Endothelial cell of umbilical vein (primary cell): ENCODE results near the gene SLC22A23. TPM values are rescaled to one million over a fixed set of nuclear protein-coding genes. Genes with fewer than 3 reads are reported as not detected.

Experiments
- BruUV-seq: library from RNA; stranded (reverse); fragments of 400-500 nt; replicated peaks from 2 replicates; lab custom pipeline; 2021; lab: Mats Ljungman, UMichigan
- CTCF ChIA-PET: fragments of 300-600, 350-600 bp; sonication (Branson Sonifier 250); formaldehyde crosslinking; loops from one replicate; lab custom pipeline; 2021; ENCODE audit warnings: antibody characterized with exemption, inconsistent platforms; lab: Charles Lee
- POLR2A ChIA-PET: fragments of 300-600, 350-600 bp; sonication (Branson Sonifier 250); formaldehyde crosslinking; loops from one replicate; lab custom pipeline; 2021; ENCODE audit warnings: antibody characterized with exemption, inconsistent platforms; lab: Charles Lee
- DNase-seq: peaks from one replicate; pipeline ENCODE4 v3.0.0-alpha.2; 2011; ENCODE audit warnings: low read depth, low spot score
- FAIRE-seq: peaks from 2 replicates; lab custom pipeline; 2011; peaks lifted over from hg19 to GRCh38; lab: Jason Lieb, UNC
- H2AFZ ChIP-seq: 2 replicates; pipeline ENCODE4 v1.6.0; 2012; ENCODE audit warnings: low read depth, low read length, control low read depth, inconsistent platforms
- H3K27ac ChIP-seq: 2 replicates; pipeline ENCODE4 v1.5.1; 2011; ENCODE audit warnings: low read depth, mild to moderate bottlenecking, control low read depth, low read length, moderate library complexity; ENCODE audit not compliant: insufficient read depth
- H3K27me3 ChIP-seq, 2 experiments: 2 replicates each; pipeline versions ENCODE4 v1.6.0 to v1.6.1; 2011; ENCODE audit warnings: low read length in 2 of 2, mixed read lengths in 1 of 2; ENCODE audit not compliant: control insufficient read depth in 2 of 2, insufficient read depth in 2 of 2
- H3K36me3 ChIP-seq, 2 experiments: 2 replicates in 1 of 2; 3 replicates in 1 of 2; pipeline ENCODE4 v1.5.1; 2011; ENCODE audit warnings: low read length in 2 of 2, mild to moderate bottlenecking in 1 of 2, moderate library complexity in 1 of 2; ENCODE audit not compliant: control insufficient read depth in 2 of 2, insufficient read depth in 2 of 2; ENCODE audit errors: extremely low read depth in 1 of 2
- H3K4me1 ChIP-seq: 3 replicates; pipeline ENCODE4 v1.5.1; 2011; ENCODE audit warnings: mild to moderate bottlenecking, low read length; ENCODE audit not compliant: control insufficient read depth, insufficient read depth; ENCODE audit errors: extremely low read depth
- H3K4me2 ChIP-seq: 2 replicates; pipeline ENCODE4 v1.6.1; 2011; ENCODE audit warnings: low read length, control low read depth, mixed read lengths; ENCODE audit not compliant: insufficient read depth
- H3K4me3 ChIP-seq, 3 experiments: fragments of 200-600 bp in 1 of 3; sonication (generic), shearing (Covaris generic) in 1 of 3; replicated peaks in 1 of 3; 2 replicates each; pipeline ENCODE4 v1.5.1; 2011 to 2016; ENCODE audit warnings: control low read depth in 3 of 3, low read length in 3 of 3, mild to moderate bottlenecking in 2 of 3, inconsistent platforms in 1 of 3, low read depth in 1 of 3, moderate library complexity in 1 of 3; ENCODE audit not compliant: insufficient read depth in 1 of 3
- H3K79me2 ChIP-seq: 2 replicates; pipeline ENCODE4 v1.6.0; 2012; ENCODE audit warnings: low read length, inconsistent platforms; ENCODE audit not compliant: control insufficient read depth, insufficient read depth
- H3K9ac ChIP-seq: replicated peaks from 2 replicates; pipeline ENCODE3; 2011; ENCODE audit warnings: low read length, control low read depth; ENCODE audit not compliant: insufficient read depth; ENCODE audit errors: extremely low read depth
- H3K9me1 ChIP-seq: replicated peaks from 3 replicates; pipeline ENCODE4 v1.6.0; 2011; ENCODE audit warnings: mild to moderate bottlenecking, low read length; ENCODE audit not compliant: control insufficient read depth, insufficient read depth; ENCODE audit errors: extremely low read depth
- H3K9me3 ChIP-seq: replicated peaks from 2 replicates; pipeline ENCODE4 v1.5.1; 2012; ENCODE audit warnings: low read length, inconsistent platforms; ENCODE audit not compliant: control insufficient read depth, insufficient read depth
- H4K20me1 ChIP-seq: replicated peaks from 2 replicates; pipeline ENCODE3; 2011; ENCODE audit warnings: mild to moderate bottlenecking, low read length; ENCODE audit not compliant: control insufficient read depth, insufficient read depth; ENCODE audit errors: extremely low read depth
- EZH2 ChIP-seq: IDR thresholded peaks from 2 replicates; pipeline ENCODE4 v1.6.1; 2012; ENCODE audit warnings: borderline replicate concordance, low read depth, mild to moderate bottlenecking, moderate library complexity, low read length, inconsistent platforms; ENCODE audit not compliant: severe bottlenecking
- FOS ChIP-seq: IDR thresholded peaks from 2 replicates; pipeline ENCODE4 v1.6.1; 2011; ENCODE audit warnings: mild to moderate bottlenecking, low read length, moderate library complexity, borderline replicate concordance; ENCODE audit not compliant: insufficient read depth
- GATA2 ChIP-seq: IDR thresholded peaks from 2 replicates; pipeline ENCODE4 v1.7.0; 2011; ENCODE audit warnings: low read depth, mild to moderate bottlenecking, moderate library complexity, mixed read lengths, low read length; ENCODE audit not compliant: insufficient read length, insufficient read depth
- JUN ChIP-seq: IDR thresholded peaks from 2 replicates; pipeline ENCODE4 v1.6.1; 2011; ENCODE audit warnings: borderline replicate concordance, low read depth; ENCODE audit not compliant: insufficient read length, insufficient read depth
- MYC ChIP-seq: IDR thresholded peaks from one replicate; pipeline ENCODE4 v1.6.1; 2011; ENCODE audit warnings: mild to moderate bottlenecking, low read depth, low read length
- POLR2A ChIP-seq: IDR thresholded peaks from 2 replicates; pipeline ENCODE4 v1.6.1; 2012; ENCODE audit warnings: low read depth, mild to moderate bottlenecking, control low read depth, low read length
- POLR2AphosphoS5 ChIP-seq: IDR thresholded peaks from 2 replicates; pipeline ENCODE4 v1.6.1; 2012; ENCODE audit warnings: low read depth, mild to moderate bottlenecking, control low read depth, low read length, moderate library complexity; ENCODE audit not compliant: insufficient read depth
- dilution Hi-C: fragments of 300-500 bp; cut with MboI; formaldehyde crosslinking; loops from one replicate; pipeline ENCODE4 v1.15.0; 2019; ENCODE audit warnings: low sequenced_read_pairs; ENCODE audit not compliant: extremely low pct_ligation_motif_present
- intact Hi-C: fragments of 100-400 bp; cut with micrococcal nuclease; formaldehyde crosslinking; loops from one replicate; pipeline ENCODE4 v1.10.0; 2022
- polyA plus RNA-seq, 4 experiments: library from polyadenylated mRNA; depleted of rRNA in 3 of 4; stranded (reverse) in 3 of 4; unstranded in 1 of 4; fragments of >200 nt; gene quantifications; 2 replicates each; pipeline versions ENCODE4 v1.2.1 to v1.2.3, GENCODE V29; 2011 to 2012; ENCODE audit warnings: missing spikeins in 1 of 4
- total RNA-seq: library from RNA; stranded (reverse); gene quantifications from 2 replicates; pipeline ENCODE4 v1.2.3, GENCODE V29; 2021
- TF ChIP-seq, protein P1 (sequence below): IDR thresholded peaks from 2 replicates; pipeline ENCODE4 v1.6.1; 2011; ENCODE audit not compliant: insufficient read depth, insufficient read length
- TF ChIP-seq, protein P2 (sequence below), 2 donors: IDR thresholded peaks; 1 replicate in 1 of 2; 2 replicates in 1 of 2; pipeline ENCODE4 v1.5.1; 2011; ENCODE audit warnings: low read length in 2 of 2, mild to moderate bottlenecking in 2 of 2, moderate library complexity in 2 of 2, control low read depth in 1 of 2, inconsistent platforms in 1 of 2, low read depth in 1 of 2; ENCODE audit not compliant: insufficient read depth in 1 of 2; ENCODE audit errors: extremely low read depth in 1 of 2

Gene SLC22A23
- total and polyA plus RNA-seq, 2 donors (not counting 3 experiments of a cell fraction or from before 2014, with no cell fraction given) = 4.2 to 14.3 TPM

DNA sequence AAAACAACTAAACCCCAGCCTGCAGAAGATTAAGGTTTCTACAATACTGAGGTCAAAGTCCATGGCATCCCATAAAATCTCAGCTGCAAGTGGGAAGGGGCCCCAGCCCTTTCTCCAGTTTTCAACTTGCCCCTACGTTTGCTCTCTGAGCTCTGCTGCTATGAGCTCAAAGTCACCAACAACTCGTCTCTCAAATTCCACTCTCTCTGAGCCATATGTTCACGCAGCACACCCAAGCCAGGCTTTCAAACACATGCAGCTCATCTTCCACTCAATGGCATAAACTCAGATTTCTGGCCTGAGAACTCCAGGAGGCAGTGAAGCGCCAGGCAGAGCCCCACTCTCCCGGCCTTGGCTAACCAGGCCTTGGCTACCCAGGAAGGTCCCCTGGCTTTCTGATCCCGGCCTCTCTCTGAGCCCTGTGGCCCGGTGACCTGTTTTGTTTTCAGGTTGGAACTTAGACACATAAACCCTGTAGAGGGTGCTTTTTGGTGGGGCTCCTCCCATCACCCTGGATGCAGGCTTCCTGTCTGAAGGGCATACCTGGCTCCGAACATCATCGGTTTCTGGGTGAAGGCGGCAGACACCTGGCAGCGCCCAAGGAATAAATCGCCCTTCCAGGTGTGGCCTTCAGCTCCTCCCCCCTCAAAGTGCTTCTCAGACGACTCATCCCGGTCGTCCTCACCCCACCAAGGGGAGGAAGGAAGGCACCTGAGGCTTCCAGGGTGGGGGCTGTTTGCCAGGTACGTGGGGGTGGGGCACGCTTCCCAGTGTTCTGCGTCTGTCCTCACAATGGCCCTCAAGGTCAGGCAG, 12.4 kb downstream of the SLC22A23 start:
- H3K9me3 ChIP-seq = no peaks in the 10 kb centered on the region
- POLR2A ChIA-PET = no interaction called here
- no peak overlapping the region for H2AFZ ChIP-seq
- intact Hi-C loops = no loop called here
- no peak for FAIRE-seq
- H3K36me3 ChIP-seq = no peaks in the 10 kb centered on the region
- CTCF ChIA-PET = interaction anchor here (1.2 to 1.5 kb wide), 2 partner anchors 8 to 22 kb away, joined by 3 to 4 read pairs; no protein-coding TSS in a partner anchor
- peaks cover 0 to 2% of the 10 kb centered on the region in 2 experiments for H3K27me3 ChIP-seq
- H3K4me3 ChIP-seq = no peak overlapping the region
- dilution Hi-C loops = no loop called here
- H3K9me1 ChIP-seq = no peaks in the 10 kb centered on the region
- H4K20me1 ChIP-seq = no peaks in the 10 kb centered on the region
- no peaks in the 10 kb centered on the region for H3K4me1 ChIP-seq
- no peak for TF ChIP-seq MYC
- TF ChIP-seq EZH2 = no peak
- TF ChIP-seq, protein P1, sequence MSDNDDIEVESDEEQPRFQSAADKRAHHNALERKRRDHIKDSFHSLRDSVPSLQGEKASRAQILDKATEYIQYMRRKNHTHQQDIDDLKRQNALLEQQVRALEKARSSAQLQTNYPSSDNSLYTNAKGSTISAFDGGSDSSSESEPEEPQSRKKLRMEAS = no peak
- TF ChIP-seq, protein P2, sequence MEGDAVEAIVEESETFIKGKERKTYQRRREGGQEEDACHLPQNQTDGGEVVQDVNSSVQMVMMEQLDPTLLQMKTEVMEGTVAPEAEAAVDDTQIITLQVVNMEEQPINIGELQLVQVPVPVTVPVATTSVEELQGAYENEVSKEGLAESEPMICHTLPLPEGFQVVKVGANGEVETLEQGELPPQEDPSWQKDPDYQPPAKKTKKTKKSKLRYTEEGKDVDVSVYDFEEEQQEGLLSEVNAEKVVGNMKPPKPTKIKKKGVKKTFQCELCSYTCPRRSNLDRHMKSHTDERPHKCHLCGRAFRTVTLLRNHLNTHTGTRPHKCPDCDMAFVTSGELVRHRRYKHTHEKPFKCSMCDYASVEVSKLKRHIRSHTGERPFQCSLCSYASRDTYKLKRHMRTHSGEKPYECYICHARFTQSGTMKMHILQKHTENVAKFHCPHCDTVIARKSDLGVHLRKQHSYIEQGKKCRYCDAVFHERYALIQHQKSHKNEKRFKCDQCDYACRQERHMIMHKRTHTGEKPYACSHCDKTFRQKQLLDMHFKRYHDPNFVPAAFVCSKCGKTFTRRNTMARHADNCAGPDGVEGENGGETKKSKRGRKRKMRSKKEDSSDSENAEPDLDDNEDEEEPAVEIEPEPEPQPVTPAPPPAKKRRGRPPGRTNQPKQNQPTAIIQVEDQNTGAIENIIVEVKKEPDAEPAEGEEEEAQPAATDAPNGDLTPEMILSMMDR (IDR thresholded peaks at IDR 0.05; ENCODE audit: extremely low read depth in 1 of 2, insufficient read depth in 1 of 2, low read depth in 1 of 2, low read length in 2 of 2) = no peak
- no peak for TF ChIP-seq GATA2
- TF ChIP-seq POLR2A = no peak
- no peak for TF ChIP-seq POLR2AphosphoS5
- TF ChIP-seq FOS = no peak
- no peak for TF ChIP-seq JUN
- H3K4me2 ChIP-seq = no peak overlapping the region
- BruUV-seq = no TSS peak
- no peak for DNase-seq
- H3K27ac ChIP-seq = no peak overlapping the region
- H3K79me2 ChIP-seq = no peaks in the 10 kb centered on the region
- H3K9ac ChIP-seq = no peak overlapping the region
